ENCODE measurements around the gene APRT. TPM values are rescaled to one million over a fixed set of nuclear protein-coding genes. Genes with fewer than 3 reads are reported as not detected.

The APRT gene
- total and polyA plus RNA-seq, 2 of the 8 experiments (the other 6 are each of a cell fraction or from before 2014, with no cell fraction given): 221 to 267 TPM

DNA sequence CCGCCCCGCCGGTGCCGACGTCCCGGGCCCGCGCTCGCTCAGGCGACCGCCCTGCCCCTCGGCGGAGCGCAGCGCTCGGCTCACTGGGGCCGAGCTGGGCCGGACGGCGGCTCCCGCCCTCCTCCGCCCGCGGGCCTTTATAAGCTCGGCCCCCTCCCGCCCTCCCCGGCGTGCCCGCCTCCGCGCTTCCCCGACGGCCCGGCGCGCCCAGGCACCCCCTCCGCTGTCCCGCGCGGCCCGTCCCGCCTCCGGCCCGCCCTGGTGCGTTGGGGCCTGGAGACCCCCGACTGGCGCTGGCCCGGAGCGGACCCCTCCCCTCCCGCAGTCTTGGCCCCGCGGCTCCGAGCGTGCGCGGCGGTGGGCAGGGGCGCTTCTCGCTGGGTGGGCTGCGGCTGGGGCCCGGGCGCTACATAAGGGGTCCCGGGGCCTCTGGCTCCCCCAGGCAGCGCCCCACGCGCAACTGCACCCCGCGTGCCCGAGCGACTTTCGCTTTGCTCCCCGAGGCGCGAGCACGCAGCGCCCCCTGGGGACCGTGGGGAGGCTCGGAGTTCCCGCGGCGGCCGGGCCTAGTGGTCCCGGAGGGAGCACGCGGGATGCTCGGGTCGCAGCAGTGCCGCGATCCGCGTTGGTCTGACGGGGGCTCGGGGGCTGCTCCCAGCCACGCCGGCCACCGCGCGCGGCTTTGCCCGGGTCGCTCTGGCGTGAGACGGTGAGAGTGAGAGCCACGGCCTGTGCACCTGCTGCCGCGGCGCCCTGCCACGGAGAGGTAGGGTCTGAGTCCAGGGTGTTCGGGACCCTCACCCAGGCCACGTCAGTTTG, 26.4 kb downstream of the APRT start, which contains the start of gene PIEZO1:
TSS of gene PIEZO1 (minus strand) at position 115 of the 819 bp plus-strand sequence. CDS start 256 bp downstream, outside the sequence.
- WGBS, 2 experiments (ENCODE audit: extremely low coverage in 1 of 2, insufficient coverage in 1 of 2, insufficient read length in 1 of 2, insufficient replicate concordance in 2 of 2, low coverage in 1 of 2, low lambda C conversion rate in 2 of 2, missing lambda C conversion rate in 1 of 2): 23% methylated on average over 41 of the region's 110 CpGs; no CpG with 5 or more reads in 1 of the 2 experiments
- no peaks in the 10 kb centered on the region for H3K36me3 ChIP-seq (ENCODE audit: control insufficient read depth in 2 of 4, insufficient read depth in 4 of 4, low read length in 3 of 4)
- FAIRE-seq (no peak), DNase-seq (ENCODE audit: low read depth in 1 of 2, low spot score in 2 of 2) (no peak)
- peak within 1 kb of the TSS; percentile 16 to 71 for H3K4me2 ChIP-seq (ENCODE audit: insufficient read depth in 1 of 2, low read depth in 2 of 2, low read length in 2 of 2)
- H3K4me1 ChIP-seq (replicated peaks in 1 of 4; ENCODE audit: control insufficient read depth in 3 of 4, insufficient read depth in 4 of 4, low read length in 3 of 4): peaks cover 0 to 8% (median 4%) of the 10 kb centered on the region in 4 experiments; a peak in 5 of 7 replicates
- H2BK5ac ChIP-seq (ENCODE audit: low read depth, low read length): no peak within 1 kb of the TSS
- no peaks in the 10 kb centered on the region for H3K9me3 ChIP-seq (ENCODE audit: insufficient read depth in 2 of 2, low read depth in 1 of 2, low read length in 1 of 2)
- H3K9ac ChIP-seq (replicated peaks in 1 of 4; ENCODE audit: extremely low read depth in 1 of 4, low read depth in 3 of 4, low read length in 3 of 4): peak within 1 kb of the TSS in 3 of 4 experiments; percentile 25 to 67 (median 47); a peak in 4 of 7 replicates
- no peak within 1 kb of the TSS; the same call in 1 of the 2 replicates for H2AK5ac ChIP-seq (ENCODE audit: low read depth, low read length)
- H3K18ac ChIP-seq (ENCODE audit: extremely low read depth, low read length): no peak within 1 kb of the TSS; the same call in none of the 2 replicates
- no peak within 1 kb of the TSS for H3K27ac ChIP-seq (ENCODE audit: low read depth, low read length)
- H4K20me1 ChIP-seq (replicated peaks in 1 of 2; ENCODE audit: control insufficient read depth in 1 of 2, insufficient read depth in 2 of 2, low read length in 2 of 2): peaks cover 0 to 9% of the 10 kb centered on the region in 2 experiments
- H3K14ac ChIP-seq (ENCODE audit: insufficient read length): no peak within 1 kb of the TSS
- peak within 1 kb of the TSS; percentile 92; the same call in 1 of the 2 replicates for H2BK15ac ChIP-seq (ENCODE audit: low read length)
- ChIA-PET POLR2A (ENCODE audit: partially characterized antibody) (interaction anchor here (0.7 to 3.3 kb wide), 2 partner anchors 14 to 40 kb away, joined by 3 to 16 read pairs; no protein-coding TSS in a partner anchor), CTCF (ENCODE audit: partially characterized antibody) (interaction anchor here (0.6 to 7.1 kb wide), 5 partner anchors 14 to 50 kb away, joined by 3 to 45 read pairs (median 4); no protein-coding TSS in a partner anchor)
- H3K56ac ChIP-seq (replicated peaks; ENCODE audit: insufficient read length, low read depth, low read length): no peak within 1 kb of the TSS
- no peak within 1 kb of the TSS for H4K5ac ChIP-seq (ENCODE audit: insufficient read length, low read depth, low read length)
- no peak within 1 kb of the TSS; the same call in 1 of the 2 replicates for H2BK20ac ChIP-seq (ENCODE audit: low read length)
- 0 out of 2 replicates have a peak within 1 kb of the TSS, but pooled peaks have one; percentile 2 for H2BK12ac ChIP-seq (ENCODE audit: low read depth, low read length)
- H3K27me3 ChIP-seq (replicated peaks in 1 of 4; ENCODE audit: control insufficient read depth in 3 of 4, extremely low read depth in 1 of 4, insufficient read depth in 3 of 4, low read length in 3 of 4): peaks cover 0 to 6% (median 3%) of the 10 kb centered on the region in 4 experiments; a peak in 3 of 7 replicates
- peaks cover 6% of the 10 kb centered on the region; the same call in 1 of the 2 replicates for H3K23me2 ChIP-seq (ENCODE audit: low read depth, low read length)
- peak within 1 kb of the TSS; percentile 76 for H4K8ac ChIP-seq (ENCODE audit: extremely low read depth, insufficient read depth, low read length)
- H4K91ac ChIP-seq (replicated peaks; ENCODE audit: insufficient read length, low read length): peak within 1 kb of the TSS; percentile 79
- H3K23ac ChIP-seq (ENCODE audit: insufficient read length): no peak within 1 kb of the TSS
- peak within 1 kb of the TSS; percentile 8 for H3K4ac ChIP-seq (replicated peaks; ENCODE audit: insufficient read length, low read depth, low read length)
- peak within 1 kb of the TSS; percentile 77; the same call in 1 of the 2 replicates for H2AFZ ChIP-seq (ENCODE audit: low read length)
- H3K79me2 ChIP-seq (ENCODE audit: control insufficient read depth in 1 of 2, insufficient read depth in 2 of 2, low read length in 2 of 2): peaks cover 0 to 23% of the 10 kb centered on the region in 2 experiments; a peak in 1 of 4 replicates
- H2BK120ac ChIP-seq (replicated peaks; ENCODE audit: low read depth, low read length): no peak within 1 kb of the TSS
- no peaks in the 10 kb centered on the region for H3K79me1 ChIP-seq (ENCODE audit: low read depth, low read length)
- H3K4me3 ChIP-seq (ENCODE audit: extremely low read depth in 1 of 4, insufficient read depth in 2 of 4, low read depth in 3 of 4, low read length in 4 of 4): peak within 1 kb of the TSS; percentile 28 to 71 (median 50)
- peak; percentile 66 for TF ChIP-seq KDM4A (IDR thresholded peaks at IDR 0.05; ENCODE audit: low read depth, low read length, severe bottlenecking)
- TF ChIP-seq TBP (IDR thresholded peaks at IDR 0.05; ENCODE audit: low read depth, low read length): no peak
- no peak for TF ChIP-seq GTF2F1 (IDR thresholded peaks at IDR 0.05; ENCODE audit: borderline replicate concordance, low read depth, low read length)
- peak; percentile 88 for TF ChIP-seq BACH1 (IDR thresholded peaks at IDR 0.05; ENCODE audit: low read length)
- TF ChIP-seq RNF2 (IDR thresholded peaks at IDR 0.05; ENCODE audit: borderline replicate concordance, low read depth, low read length, missing control alignments, poor library complexity, severe bottlenecking): no peak
- TF ChIP-seq CREB1 (IDR thresholded peaks at IDR 0.05): peak; percentile 18; the same call in 1 of the 2 replicates
- no peak for TF ChIP-seq SIX5 (IDR thresholded peaks at IDR 0.05; ENCODE audit: low read depth, low read length)
- no peak for TF ChIP-seq POLR2AphosphoS5 (IDR thresholded peaks at IDR 0.05; ENCODE audit: low read depth, low read length)
- no peak for TF ChIP-seq TAF1 (IDR thresholded peaks at IDR 0.05; ENCODE audit: low read depth, low read length)
- TF ChIP-seq RAD21 (IDR thresholded peaks at IDR 0.05 in 1 of 2, conservative IDR thresholded peaks at IDR 0.05 in 1 of 2; ENCODE audit: low read depth in 2 of 2, low read length in 2 of 2): peak; percentile 21 to 54; a peak in 3 of 4 replicates

Data from H1 (cell line).